K562 (cell line): ENCODE measurements around the gene AHSA1. TPM values are rescaled to one million over a fixed set of nuclear protein-coding genes. Genes with fewer than 3 reads are reported as not detected.

ENCODE experiments used
- CBFA2T2 ChIP-seq: fragments of 450-650 bp; conservative IDR thresholded peaks from 2 replicates; pipeline ENCODE4 v1.6.1; 2017; ENCODE audit warnings: mild to moderate bottlenecking
- CHD2 ChIP-seq: IDR thresholded peaks from 2 replicates; pipeline ENCODE4 v1.6.1; 2011; ENCODE audit warnings: low read depth, low read length
- EP400 ChIP-seq: fragments of 450-650 bp; IDR thresholded peaks from 2 replicates; pipeline ENCODE4 v1.6.1; 2017; ENCODE audit warnings: antibody characterized with exemption, mild to moderate bottlenecking, moderate library complexity
- FOXM1 ChIP-seq, 2 experiments: fragments of 450-650 bp in 1 of 2; sonication (generic) in 1 of 2; formaldehyde crosslinking in 1 of 2; IDR thresholded peaks; 2 replicates each; pipeline versions ENCODE4 v1.6.1 to v1.9.0; 2017 to 2022; ENCODE audit warnings: low read depth in 2 of 2, mild to moderate bottlenecking in 2 of 2, missing genetic modification reagents in 1 of 2, moderate library complexity in 1 of 2
- KDM4B ChIP-seq, 2 experiments: fragments of 450-650 bp in 1 of 2; sonication (generic) in 1 of 2; IDR thresholded peaks; 2 replicates each; pipeline ENCODE4 v1.6.1; 2016 to 2017; ENCODE audit warnings: borderline replicate concordance in 2 of 2, antibody characterized with exemption in 1 of 2, low read depth in 1 of 2, mild to moderate bottlenecking in 1 of 2
- KLF13 ChIP-seq: fragments of 450-650 bp; IDR thresholded peaks from 2 replicates; pipeline ENCODE4 v1.6.1; 2016; ENCODE audit warnings: missing genetic modification characterization, low read depth, mild to moderate bottlenecking, missing compliant biosample characterization, moderate library complexity, borderline replicate concordance
- MEF2A ChIP-seq: IDR thresholded peaks from 2 replicates; pipeline ENCODE4 v1.6.1; 2011; ENCODE audit warnings: low read depth, mild to moderate bottlenecking, low read length, moderate library complexity; ENCODE audit not compliant: control insufficient read depth
- PHB ChIP-seq: fragments of 250-450 bp; sonication (Bioruptor Pico); IDR thresholded peaks from 2 replicates; pipeline ENCODE4 v1.5.0; 2021
- ZNF263 ChIP-seq: sonication (generic); formaldehyde crosslinking; IDR thresholded peaks from 2 replicates; pipeline ENCODE4 v1.8.0; 2022; ENCODE audit warnings: mild to moderate bottlenecking, missing genetic modification reagents, borderline replicate concordance
- polyA plus RNA-seq, 8 experiments: library from polyadenylated mRNA; depleted of rRNA in 4 of 8; stranded (reverse) in 5 of 8; unstranded in 3 of 8; fragments of >200 nt; fragmentation: Nextera tagmentation in 2 of 8; fragmentation: Illumina TruSeq in 1 of 8; extraction: Ambion mirVana in 2 of 8; extraction: Trizol in 1 of 8; gene quantifications; 2 replicates each; pipeline versions ENCODE4 v1.2.1 to v1.2.3, GENCODE V29; 2011 to 2014; ENCODE audit warnings: inconsistent platforms in 1 of 8, missing spikeins in 1 of 8
- total RNA-seq, 7 experiments: library from RNA; depleted of rRNA in 6 of 7; stranded (reverse); fragments of >200 nt in 6 of 7; fragmentation: Illumina TruSeq in 2 of 7; extraction: Trizol in 2 of 7; gene quantifications; 2 replicates each; pipeline versions ENCODE4 v1.2.1 to v1.2.3, GENCODE V29; 2011 to 2021; ENCODE audit warnings: low replicate concordance in 1 of 7
- TF ChIP-seq, protein P1 (sequence below): sonication (generic); IDR thresholded peaks from 2 replicates; pipeline ENCODE4 v1.6.1; 2016
- TF ChIP-seq, protein P2 (sequence below), 2 experiments: fragments of 450-650 bp; formaldehyde crosslinking in 1 of 2; IDR thresholded peaks; 2 replicates each; pipeline versions ENCODE4 v1.4.0 to v1.6.1; 2014 to 2020; ENCODE audit warnings: mild to moderate bottlenecking in 2 of 2, borderline replicate concordance in 1 of 2, low read depth in 1 of 2
- TF ChIP-seq, protein P3 (sequence below): fragments of 450-650 bp; IDR thresholded peaks from 2 replicates; pipeline ENCODE4 v1.6.1; 2017; ENCODE audit warnings: mild to moderate bottlenecking, moderate library complexity
- TF ChIP-seq, protein P4 (sequence below): fragments of 250-450 bp; sonication (Bioruptor Pico); IDR thresholded peaks from 2 replicates; pipeline ENCODE4 v1.4.0; 2020; ENCODE audit warnings: mild to moderate bottlenecking

Gene AHSA1
- total and polyA plus RNA-seq, 9 of the 15 experiments (the other 6 are each of a cell fraction or from before 2014, with no cell fraction given) = 41.4 to 317 (median 184) TPM

DNA sequence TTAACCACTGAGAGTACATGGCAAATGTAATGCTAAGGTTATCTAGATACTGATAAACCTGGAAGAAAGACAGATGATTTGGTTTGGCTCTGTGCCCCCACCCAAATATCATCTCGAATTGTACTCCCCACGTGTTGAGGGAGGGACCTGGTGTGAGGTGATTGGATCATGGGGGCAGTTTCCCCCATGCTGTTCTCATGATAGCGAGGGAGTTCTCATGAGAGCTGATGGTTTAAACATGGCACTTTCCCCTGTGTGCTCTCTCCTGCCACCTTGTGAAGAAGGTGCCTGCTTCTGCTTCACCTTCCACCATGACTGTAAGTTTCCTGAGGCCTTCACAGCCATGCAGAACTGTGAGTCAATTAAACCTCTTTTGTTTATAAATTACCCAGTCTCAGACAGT is 48.8 kb upstream of the AHSA1 start (continued):
- TF ChIP-seq, protein P1, sequence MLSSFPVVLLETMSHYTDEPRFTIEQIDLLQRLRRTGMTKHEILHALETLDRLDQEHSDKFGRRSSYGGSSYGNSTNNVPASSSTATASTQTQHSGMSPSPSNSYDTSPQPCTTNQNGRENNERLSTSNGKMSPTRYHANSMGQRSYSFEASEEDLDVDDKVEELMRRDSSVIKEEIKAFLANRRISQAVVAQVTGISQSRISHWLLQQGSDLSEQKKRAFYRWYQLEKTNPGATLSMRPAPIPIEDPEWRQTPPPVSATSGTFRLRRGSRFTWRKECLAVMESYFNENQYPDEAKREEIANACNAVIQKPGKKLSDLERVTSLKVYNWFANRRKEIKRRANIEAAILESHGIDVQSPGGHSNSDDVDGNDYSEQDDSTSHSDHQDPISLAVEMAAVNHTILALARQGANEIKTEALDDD = peak; percentile 34; the same call in 1 of the 2 replicates
- TF ChIP-seq, protein P2, sequence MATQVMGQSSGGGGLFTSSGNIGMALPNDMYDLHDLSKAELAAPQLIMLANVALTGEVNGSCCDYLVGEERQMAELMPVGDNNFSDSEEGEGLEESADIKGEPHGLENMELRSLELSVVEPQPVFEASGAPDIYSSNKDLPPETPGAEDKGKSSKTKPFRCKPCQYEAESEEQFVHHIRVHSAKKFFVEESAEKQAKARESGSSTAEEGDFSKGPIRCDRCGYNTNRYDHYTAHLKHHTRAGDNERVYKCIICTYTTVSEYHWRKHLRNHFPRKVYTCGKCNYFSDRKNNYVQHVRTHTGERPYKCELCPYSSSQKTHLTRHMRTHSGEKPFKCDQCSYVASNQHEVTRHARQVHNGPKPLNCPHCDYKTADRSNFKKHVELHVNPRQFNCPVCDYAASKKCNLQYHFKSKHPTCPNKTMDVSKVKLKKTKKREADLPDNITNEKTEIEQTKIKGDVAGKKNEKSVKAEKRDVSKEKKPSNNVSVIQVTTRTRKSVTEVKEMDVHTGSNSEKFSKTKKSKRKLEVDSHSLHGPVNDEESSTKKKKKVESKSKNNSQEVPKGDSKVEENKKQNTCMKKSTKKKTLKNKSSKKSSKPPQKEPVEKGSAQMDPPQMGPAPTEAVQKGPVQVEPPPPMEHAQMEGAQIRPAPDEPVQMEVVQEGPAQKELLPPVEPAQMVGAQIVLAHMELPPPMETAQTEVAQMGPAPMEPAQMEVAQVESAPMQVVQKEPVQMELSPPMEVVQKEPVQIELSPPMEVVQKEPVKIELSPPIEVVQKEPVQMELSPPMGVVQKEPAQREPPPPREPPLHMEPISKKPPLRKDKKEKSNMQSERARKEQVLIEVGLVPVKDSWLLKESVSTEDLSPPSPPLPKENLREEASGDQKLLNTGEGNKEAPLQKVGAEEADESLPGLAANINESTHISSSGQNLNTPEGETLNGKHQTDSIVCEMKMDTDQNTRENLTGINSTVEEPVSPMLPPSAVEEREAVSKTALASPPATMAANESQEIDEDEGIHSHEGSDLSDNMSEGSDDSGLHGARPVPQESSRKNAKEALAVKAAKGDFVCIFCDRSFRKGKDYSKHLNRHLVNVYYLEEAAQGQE (IDR thresholded peaks at IDR 0.05; ENCODE audit: borderline replicate concordance) = 0 out of 2 replicates have a peak, but pooled peaks have one; percentile 29
- TF ChIP-seq, protein P2 (CRISPR knock-in tag; IDR thresholded peaks at IDR 0.05; ENCODE audit: low read depth) = no peak
- TF ChIP-seq ZNF263 (no peak), CHD2 (peak; percentile 29; the same call in 1 of the 2 replicates), FOXM1 (IDR thresholded peaks at IDR 0.05; ENCODE audit: low read depth) (no peak), FOXM1 (CRISPR knock-in tag; IDR thresholded peaks at IDR 0.05; ENCODE audit: low read depth) (no peak), EP400 (0 out of 2 replicates have a peak, but pooled peaks have one; percentile 20), KLF13 (tag) (no peak), CBFA2T2 (0 out of 2 replicates have a peak, but pooled peaks have one; percentile 8), PHB (no peak), KDM4B (IDR thresholded peaks at IDR 0.05; ENCODE audit: borderline replicate concordance in 2 of 2, low read depth in 1 of 2) (no peak), MEF2A (no peak)
- TF ChIP-seq, protein P3, sequence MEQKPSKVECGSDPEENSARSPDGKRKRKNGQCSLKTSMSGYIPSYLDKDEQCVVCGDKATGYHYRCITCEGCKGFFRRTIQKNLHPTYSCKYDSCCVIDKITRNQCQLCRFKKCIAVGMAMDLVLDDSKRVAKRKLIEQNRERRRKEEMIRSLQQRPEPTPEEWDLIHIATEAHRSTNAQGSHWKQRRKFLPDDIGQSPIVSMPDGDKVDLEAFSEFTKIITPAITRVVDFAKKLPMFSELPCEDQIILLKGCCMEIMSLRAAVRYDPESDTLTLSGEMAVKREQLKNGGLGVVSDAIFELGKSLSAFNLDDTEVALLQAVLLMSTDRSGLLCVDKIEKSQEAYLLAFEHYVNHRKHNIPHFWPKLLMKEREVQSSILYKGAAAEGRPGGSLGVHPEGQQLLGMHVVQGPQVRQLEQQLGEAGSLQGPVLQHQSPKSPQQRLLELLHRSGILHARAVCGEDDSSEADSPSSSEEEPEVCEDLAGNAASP = no peak
- TF ChIP-seq, protein P4, sequence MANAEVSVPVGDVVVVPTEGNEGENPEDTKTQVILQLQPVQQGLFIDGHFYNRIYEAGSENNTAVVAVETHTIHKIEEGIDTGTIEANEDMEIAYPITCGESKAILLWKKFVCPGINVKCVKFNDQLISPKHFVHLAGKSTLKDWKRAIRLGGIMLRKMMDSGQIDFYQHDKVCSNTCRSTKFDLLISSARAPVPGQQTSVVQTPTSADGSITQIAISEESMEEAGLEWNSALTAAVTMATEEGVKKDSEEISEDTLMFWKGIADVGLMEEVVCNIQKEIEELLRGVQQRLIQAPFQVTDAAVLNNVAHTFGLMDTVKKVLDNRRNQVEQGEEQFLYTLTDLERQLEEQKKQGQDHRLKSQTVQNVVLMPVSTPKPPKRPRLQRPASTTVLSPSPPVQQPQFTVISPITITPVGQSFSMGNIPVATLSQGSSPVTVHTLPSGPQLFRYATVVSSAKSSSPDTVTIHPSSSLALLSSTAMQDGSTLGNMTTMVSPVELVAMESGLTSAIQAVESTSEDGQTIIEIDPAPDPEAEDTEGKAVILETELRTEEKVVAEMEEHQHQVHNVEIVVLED (CRISPR knock-in tag) = no peak
